Gastrocnemius medialis (tissue), 4 donors: ENCODE data around the gene BBS1.

Experiments
- CTCF ChIP-seq, 5 experiments: fragments of 450-650 bp in 3 of 5; fragments of 200-600 bp in 2 of 5; sonication (generic) in 2 of 5; IDR thresholded peaks in 4 of 5; conservative IDR thresholded peaks in 1 of 5; 1 replicate in 4 of 5; 2 replicates in 1 of 5; pipeline ENCODE4 v1.5.1; 2016 to 2019; ENCODE audit warnings: antibody characterized with exemption in 5 of 5, mild to moderate bottlenecking in 3 of 5, moderate library complexity in 3 of 5
- POLR2A ChIP-seq, 2 donors: fragments of 450-650 bp; IDR thresholded peaks; one replicate each; pipeline ENCODE4 v1.6.1; 2017; ENCODE audit warnings: antibody characterized with exemption in 2 of 2, mild to moderate bottlenecking in 2 of 2, moderate library complexity in 2 of 2

GRCh38 chr11:66548041-66548440 is 37.6 kb downstream of the BBS1 start:
- TF ChIP-seq CTCF (IDR thresholded peaks at IDR 0.05 in 4 of 5, conservative IDR thresholded peaks at IDR 0.05 in 1 of 5) (no peak), POLR2A (IDR thresholded peaks at IDR 0.05) (no peak)
